ENCODE measurements around the gene TOLLIP. TPM values are rescaled to one million over a fixed set of nuclear protein-coding genes. Genes with fewer than 3 reads are reported as not detected.
A peak's percentile ranks its signal among the peaks of the same experiment; 100 is the strongest.

TOLLIP gene
- total and polyA plus RNA-seq, 12 donors, result 19.0 to 53.6 (median 42.6) TPM

DNA sequence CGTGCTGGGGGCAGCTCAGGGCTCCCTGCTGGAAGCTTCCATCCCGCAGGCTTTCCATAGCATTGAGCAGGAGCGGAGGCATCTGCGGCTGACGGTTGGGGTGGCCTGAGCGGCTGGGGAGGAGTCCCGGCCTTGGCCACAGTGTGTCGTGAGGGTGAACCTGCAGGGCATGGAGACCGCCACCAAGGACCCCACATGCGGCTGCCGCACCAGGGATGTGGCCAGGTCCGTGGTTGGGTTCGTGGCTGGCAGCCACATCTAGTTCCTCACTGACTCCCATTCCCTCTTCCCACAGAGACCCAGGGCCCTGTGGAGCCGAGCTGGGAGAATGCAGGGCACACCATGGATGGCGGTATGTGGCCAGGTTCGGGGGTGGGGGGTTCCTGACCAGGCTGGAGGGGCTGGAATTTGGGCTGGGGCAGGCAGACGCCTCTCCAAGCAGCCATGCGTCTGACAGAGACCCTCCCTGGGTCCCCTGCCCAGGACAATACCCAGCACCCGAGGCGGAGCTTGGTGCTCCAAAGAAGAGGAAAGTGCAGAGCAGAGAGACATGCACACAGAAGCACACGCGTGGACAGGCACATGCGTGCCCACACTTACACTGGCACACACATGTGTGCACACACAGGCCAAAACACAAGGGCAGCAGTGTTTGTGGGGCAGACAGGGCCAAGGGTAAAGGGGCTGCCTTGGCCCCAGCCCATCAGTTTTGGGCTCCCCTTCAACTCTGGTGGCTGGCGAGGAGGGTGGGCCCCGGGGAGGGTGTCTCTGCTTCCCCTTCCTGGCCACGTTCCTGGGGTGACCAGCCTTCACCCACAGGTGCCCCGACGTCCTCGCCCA lies 83.8 kb downstream of the TOLLIP start:
- Histone ChIP-seq H3K27me3 (peaks cover 9 to 96% (median 82%) of the 10 kb centered on the region in 7 donors), H3K9me3 (no peaks in the 10 kb centered on the region), H3K4me3 (no peak overlapping the region), H3K36me3 (no peaks in the 10 kb centered on the region), H3K27ac (no peak overlapping the region), H3K4me1 (no peaks in the 10 kb centered on the region)
- peak in 1 of 2 donors; percentile 5 for DNase-seq
- no peak for ATAC-seq
- TF ChIP-seq, protein P1, sequence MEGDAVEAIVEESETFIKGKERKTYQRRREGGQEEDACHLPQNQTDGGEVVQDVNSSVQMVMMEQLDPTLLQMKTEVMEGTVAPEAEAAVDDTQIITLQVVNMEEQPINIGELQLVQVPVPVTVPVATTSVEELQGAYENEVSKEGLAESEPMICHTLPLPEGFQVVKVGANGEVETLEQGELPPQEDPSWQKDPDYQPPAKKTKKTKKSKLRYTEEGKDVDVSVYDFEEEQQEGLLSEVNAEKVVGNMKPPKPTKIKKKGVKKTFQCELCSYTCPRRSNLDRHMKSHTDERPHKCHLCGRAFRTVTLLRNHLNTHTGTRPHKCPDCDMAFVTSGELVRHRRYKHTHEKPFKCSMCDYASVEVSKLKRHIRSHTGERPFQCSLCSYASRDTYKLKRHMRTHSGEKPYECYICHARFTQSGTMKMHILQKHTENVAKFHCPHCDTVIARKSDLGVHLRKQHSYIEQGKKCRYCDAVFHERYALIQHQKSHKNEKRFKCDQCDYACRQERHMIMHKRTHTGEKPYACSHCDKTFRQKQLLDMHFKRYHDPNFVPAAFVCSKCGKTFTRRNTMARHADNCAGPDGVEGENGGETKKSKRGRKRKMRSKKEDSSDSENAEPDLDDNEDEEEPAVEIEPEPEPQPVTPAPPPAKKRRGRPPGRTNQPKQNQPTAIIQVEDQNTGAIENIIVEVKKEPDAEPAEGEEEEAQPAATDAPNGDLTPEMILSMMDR (IDR thresholded peaks at IDR 0.05), result no peak
- WGBS, 2 donors, result 80 to 82% methylated on average over 28 to 29 of the region's 29 CpGs
- intact Hi-C loops (cut with DNase I), result no loop called here

DNA sequence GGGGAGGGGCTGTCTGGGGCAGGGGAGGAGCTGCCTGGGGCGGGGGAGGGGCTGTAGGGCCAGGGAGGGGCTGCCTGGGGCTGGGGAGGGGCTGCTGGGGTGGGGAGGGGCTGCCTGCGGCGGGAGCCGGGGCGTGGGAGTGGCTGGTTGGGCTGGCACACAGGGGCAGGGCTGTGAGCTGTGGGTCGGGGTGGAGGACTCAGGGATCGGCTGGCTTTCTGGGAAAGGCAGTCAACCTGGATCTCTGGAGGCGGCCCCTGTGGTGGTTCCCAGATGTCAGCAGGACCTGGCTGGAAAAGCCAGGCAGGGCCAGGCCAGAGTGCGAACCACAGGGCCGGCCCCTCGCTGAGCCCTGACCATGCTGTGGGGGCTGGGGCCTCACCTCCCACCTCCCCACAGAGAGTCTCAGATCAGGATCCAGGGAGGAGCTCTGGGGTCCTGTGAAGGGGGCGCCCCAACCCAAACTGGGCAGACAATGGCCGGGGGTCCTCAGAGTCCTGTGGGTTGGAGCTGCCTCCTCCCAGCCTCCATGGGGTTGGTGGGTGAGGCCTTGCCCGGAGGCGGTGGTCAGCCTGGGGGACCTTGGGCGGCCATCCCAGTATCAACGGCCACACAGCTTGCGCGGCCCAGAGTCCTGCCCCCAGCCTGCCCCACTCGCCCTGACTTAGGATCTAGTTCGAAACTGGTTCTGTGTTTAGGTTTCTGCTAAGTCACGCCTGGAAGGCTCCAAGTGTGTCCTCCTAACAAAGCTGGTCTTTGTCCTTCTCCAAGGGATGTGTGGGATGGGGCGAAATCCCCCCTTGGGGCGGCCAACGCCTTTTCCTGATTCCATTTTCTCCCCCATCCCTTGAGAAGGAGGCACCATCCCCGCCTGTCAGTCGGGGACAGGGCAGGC lies 84.7 kb downstream of the TOLLIP start:
- ATAC-seq (no peak), DNase-seq (peak in 1 of 2 donors; percentile 9)
- 50 to 54% methylated on average over 27 of the region's 27 CpGs for WGBS, 2 donors
- H3K27me3 ChIP-seq, result peaks cover 5 to 96% (median 83%) of the 10 kb centered on the region in 7 donors
- no peak overlapping the region for H3K4me3 ChIP-seq
- intact Hi-C loops (cut with DNase I), result no loop called here
- H3K36me3 ChIP-seq, result no peaks in the 10 kb centered on the region
- no peaks in the 10 kb centered on the region for H3K4me1 ChIP-seq
- no peaks in the 10 kb centered on the region for H3K9me3 ChIP-seq
- TF ChIP-seq, protein P1 (IDR thresholded peaks at IDR 0.05), result no peak
- H3K27ac ChIP-seq, result no peak overlapping the region

Small RNAs within 50 kb of the gene (microRNA-seq; reads per million reads assigned to microRNA genes)
- gene MIR6744, result 0 reads per million in 2 donors

Other genes starting within 250 kb of the TOLLIP start
- under 1 TPM in 1 of 10 donors, not detected in 9; 0.03 TPM for gene MUC2, start 234.8 kb downstream of the TOLLIP start, total RNA-seq
- not detected for gene MUC2, start 234.8 kb downstream of the TOLLIP start, polyA plus RNA-seq
- not detected for gene MUC5AC, start 151.7 kb downstream of the TOLLIP start, total RNA-seq
- gene MUC5AC, start 151.7 kb downstream of the TOLLIP start, polyA plus RNA-seq, result not detected
- gene MUC5B, start 86.6 kb downstream of the TOLLIP start, total RNA-seq, result not detected
- gene MUC5B, start 86.6 kb downstream of the TOLLIP start, polyA plus RNA-seq, result not detected
- under 1 TPM in 9 of 10 donors, not detected in 1; 0.13 to 0.91 (median 0.42) TPM for gene BRSK2, start 80.3 kb upstream of the TOLLIP start, total RNA-seq
- gene BRSK2, start 80.3 kb upstream of the TOLLIP start, polyA plus RNA-seq, result 1 to 10 TPM in 1 of 2 donors, under 1 TPM in 1; 0.68 to 2.3 TPM
- gene MOB2, start 177.1 kb upstream of the TOLLIP start, total RNA-seq, result 10 to 100 TPM; 36.8 to 59.1 (median 45.2) TPM
- gene MOB2, start 177.1 kb upstream of the TOLLIP start, polyA plus RNA-seq, result 10 to 100 TPM; 25.2 to 57.9 TPM